ENCODE results near the gene LHPP.

DNA sequence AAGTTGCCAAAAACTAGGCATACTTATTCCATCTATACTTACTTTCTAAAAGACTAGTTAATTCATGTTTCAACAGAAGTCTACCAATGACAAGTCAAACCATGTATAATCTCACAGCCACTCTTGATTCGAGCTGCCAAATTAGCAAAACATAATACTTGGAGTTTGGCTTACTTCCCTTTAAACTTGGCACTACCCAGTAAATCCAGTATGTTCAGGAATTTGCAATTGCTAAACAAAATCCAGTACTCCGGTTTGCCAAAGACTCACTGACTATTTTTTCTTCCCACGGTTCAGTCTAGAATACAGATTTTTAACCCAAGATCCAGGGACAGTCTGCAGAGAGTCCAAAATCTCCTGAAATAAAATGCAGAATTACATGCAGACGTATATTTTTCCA is 47.5 kb upstream of the LHPP start:
- TF ChIP-seq CTCF (IDR thresholded peaks at IDR 0.05) (no peak), POLR2A (IDR thresholded peaks at IDR 0.05) (no peak), EP300 (IDR thresholded peaks at IDR 0.05) (no peak), POLR2AphosphoS5 (IDR thresholded peaks at IDR 0.05) (no peak)
